GM21529 (cell line): Measurements from ENCODE around the gene CXCR6.

Source experiments
- ATAC-seq: cut with Tn5 transposase; IDR thresholded peaks from one replicate; pipeline ENCODE4 v1.9.1; 2021; ENCODE audit not compliant: unreplicated experiment

The CXCR6 gene

DNA sequence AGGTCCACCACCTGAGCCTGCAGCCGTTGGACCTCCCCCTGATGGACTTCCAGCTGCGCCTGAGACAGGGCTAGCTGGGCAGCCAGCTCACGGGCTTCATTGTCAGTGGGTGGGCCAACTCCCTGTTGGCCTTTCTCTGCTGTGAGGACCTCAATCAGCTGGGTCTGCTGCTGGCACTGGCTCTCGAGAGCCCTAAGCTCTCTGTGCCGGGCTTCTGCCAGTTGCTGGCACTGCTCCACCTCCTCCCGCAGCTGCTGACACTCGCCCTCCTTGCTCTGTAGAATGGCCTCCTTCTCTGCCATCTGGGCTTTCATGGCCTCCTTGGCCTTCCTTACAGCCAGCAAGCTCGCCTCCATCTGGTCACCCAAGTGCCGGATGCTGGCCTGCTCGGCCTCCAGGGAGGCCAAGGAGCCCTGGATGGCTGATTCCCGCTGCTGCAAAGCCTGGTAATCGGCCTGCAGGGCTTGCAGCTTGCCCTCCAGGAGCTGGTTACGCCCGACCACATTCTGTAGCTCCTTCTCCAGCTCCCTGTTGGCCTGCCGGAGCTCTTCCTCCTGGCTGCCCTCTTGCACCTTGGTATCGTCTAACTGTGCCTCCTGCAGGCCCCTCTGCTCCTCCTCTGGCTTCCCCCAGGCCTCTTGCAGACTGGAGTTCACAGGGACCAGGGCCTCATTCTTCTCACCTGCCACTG is 23.8 kb downstream of the CXCR6 start:
- ATAC-seq: no peak

DNA sequence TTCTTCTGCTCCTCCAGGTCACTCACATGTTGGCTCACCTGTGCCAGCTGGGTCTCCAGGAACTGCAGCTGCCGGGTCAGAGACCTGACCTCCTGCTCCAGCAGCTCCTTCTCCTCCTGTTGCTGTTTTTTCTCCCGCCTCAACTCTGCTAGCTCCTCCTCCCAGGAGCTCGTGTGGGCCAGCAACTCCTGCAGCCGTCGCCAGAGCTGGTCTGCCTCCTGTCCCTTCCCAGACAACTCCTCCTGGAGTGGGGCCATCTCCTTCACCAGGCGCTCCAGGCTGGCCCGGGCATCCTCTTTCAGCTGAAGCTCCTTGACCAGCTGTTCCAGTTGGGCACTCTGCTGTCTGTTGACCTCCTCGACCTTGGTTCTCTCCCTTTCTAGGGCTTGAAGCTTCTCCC is 24.5 kb downstream of the CXCR6 start:
- no peak for ATAC-seq

DNA sequence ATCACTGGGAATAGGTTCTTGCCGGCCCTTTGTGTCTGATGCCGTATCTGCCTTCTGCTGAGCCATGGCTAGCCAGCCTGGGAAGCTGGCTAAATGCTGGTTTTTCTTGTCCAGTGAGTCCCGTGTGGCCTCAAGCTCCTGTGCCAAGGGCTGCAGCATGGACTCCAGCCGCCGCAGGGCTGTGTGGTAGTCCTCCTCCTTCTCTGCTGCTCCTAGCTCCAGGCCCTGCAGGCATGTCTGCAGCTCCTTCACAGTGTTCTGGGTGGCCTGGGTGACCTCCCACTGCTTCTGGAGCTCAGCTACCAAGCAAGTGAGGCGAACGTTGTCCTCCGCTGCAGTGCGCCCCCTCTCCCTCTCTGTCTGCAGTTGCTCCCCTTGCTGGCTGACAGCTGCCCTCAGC is 24.9 kb downstream of the CXCR6 start:
- no peak for ATAC-seq

DNA sequence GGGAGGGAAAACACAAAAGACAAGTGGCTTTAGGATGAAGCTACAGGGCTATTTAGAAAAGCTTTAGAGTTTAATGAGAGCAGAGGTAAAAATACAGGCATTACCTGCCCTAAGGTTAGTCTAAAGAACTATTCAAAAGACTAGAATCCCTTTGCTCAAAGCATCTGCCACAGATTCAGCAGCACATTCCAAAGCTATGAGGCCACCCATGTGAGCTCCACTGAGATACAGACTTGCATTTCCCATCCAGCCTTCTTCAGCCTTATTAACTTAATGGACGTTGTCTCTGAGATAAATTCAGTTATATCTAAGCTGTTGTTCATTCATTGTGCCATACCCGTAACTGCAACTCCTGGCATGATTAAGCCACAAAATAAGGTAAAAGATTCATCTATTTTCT is 25.4 kb downstream of the CXCR6 start:
- no peak for ATAC-seq

DNA sequence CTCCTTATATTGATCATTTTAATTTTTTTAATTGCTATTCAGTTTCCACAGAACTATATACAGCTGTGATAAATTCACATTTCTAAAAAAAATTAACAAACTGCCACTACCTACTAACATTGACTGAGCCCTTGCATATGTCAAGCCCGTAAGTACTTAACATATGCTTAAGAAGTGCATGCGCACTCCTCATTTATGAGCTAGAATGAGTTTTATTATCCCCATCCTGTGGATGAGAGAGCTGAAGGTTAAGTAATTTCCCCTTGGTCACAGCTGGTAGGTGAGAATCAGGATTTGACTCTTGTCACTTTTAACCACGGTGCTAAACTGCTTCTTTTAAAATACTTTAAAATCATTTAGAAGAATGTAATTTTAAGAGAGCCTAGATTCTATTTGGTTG is 25.9 kb downstream of the CXCR6 start:
- no peak for ATAC-seq

DNA sequence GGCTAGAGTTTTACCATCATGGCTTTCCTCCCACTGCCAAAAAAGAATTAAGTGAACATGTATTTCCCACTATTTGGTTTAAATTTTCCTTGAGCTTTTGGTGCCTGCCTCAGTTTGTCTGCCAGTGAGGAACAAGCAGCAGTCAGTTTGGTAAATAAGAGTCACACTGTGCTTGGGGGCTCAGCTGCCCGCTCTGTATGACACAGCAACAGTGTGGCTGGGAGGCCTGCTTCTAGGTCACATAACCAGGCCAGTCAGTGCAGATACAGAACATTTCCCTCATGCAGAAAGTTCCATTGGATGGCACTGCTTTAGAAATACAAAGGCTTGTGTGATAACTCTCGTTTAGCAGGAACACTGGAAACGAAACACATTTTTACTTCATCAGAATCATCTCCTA is 26.7 kb downstream of the CXCR6 start:
- no peak for ATAC-seq

DNA sequence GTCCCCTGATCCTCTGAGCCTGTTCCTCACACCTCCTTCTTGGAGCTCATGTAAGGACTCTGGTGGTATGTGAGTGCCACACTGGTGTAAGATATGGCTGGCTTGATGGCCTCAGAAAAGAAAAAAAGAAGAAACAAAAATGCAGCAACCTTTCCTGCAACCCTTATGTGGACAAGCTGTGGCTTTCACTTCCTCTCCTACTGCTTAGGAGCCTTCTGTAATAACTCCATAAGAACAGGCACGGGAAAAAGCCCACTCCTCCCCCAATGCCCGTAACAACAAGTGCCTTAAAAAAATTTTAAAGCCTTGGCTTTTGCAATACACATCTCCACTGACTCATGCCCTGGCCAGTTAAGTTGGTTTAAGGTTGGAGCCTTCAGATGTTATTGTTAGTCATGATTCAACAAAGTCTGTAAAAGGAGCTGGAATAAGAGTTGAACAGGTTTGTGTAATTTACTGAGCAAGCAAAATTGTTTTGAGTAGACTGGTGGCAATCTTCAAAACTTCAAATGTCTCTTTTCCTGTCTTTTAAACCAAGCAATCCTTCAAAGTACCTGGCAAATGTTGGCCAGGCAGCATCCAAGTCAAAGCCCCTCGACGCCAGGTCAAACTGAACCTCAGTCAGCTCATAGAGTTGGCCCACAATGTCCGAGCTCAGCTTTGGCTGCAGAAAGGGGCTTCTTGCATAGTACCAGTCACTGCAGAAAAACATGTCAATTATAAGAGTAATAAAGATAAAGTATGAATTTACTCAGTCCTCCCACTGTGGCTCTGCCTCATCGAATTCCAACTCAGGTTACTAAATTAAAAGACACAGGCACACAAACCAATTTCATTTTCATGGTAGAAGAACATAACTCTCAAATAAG is 29.5 kb downstream of the CXCR6 start:
- peak; percentile 61 for ATAC-seq

DNA sequence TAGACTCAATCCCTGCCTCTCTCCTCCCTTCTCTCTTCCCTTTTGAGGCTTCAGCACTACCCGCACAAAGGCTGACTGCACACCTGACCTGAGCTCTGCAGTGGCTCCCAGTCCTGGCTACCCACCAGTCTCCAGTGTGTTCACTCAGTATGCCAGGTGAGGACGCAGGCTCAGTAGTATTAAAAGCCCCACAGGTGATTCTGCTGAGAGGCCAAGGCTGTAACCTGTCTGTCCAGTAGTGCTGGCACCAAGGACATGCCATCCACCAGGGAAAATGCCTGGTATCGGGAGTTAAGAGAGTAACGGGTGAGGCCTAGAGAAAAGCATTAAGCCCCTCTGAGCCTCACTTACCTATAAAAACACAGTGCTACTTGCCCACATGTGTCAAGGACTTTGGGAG is 31.4 kb downstream of the CXCR6 start:
- no peak for ATAC-seq

DNA sequence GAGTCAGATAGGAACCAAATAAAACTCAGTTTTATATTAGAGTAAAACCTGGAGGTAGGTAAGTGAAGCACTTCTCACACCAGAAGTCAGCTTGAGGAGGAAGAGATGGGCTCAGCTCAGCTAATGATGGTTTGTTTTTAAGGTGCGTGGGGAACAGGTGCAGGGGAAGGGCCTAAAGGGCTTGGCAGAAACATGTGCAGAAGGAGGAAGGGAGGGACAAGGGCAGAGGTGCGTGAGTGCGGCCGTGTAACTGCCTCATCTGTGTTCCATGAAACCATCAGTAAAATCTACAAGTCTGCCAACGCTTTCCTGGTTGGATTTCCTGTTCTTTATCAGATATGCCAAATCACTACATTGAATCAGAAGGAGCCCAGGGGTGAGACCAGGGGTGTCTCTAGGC is 32.4 kb downstream of the CXCR6 start:
- ATAC-seq: no peak

DNA sequence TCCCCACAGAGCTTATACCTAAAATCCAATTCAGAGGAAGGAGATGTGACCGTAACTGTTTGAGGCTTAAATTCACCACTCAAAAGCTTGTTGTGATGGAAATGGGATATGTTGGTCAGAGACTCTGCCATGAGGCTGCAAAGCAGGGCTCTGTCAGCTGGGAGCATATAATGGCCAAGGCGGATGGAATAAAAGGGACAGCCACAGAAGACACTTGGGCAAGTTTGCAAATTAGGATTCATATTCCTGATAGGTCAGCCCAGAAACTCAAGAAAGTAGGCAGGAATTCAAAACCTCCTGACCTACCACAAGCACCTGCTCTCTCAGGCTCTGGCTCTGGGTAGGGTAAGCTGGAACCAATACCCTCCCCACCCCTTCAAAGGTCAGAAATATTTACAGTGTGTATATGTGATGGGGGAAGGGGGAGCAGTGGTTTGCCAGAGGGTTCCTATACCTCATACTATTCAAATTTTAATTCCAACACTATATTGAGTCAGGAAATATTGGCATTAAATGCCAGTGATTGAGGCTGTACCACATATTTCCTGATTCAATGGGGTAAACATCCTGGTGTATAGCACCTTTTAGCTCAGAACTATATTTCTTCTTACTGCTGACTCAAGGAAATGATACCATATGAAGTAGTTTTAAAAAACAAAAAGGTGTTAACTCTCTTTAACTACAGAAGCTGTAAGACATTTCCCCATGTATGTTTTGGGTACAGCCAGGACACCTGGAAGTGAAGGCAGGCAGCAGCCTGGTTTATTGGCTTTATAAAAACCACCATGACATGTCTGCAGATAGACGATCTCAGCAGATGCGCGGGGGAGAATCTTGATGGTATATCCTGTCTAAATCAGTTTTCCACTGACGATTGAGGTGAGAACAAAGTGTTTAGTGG is 33.2 kb downstream of the CXCR6 start:
- ATAC-seq: no peak

DNA sequence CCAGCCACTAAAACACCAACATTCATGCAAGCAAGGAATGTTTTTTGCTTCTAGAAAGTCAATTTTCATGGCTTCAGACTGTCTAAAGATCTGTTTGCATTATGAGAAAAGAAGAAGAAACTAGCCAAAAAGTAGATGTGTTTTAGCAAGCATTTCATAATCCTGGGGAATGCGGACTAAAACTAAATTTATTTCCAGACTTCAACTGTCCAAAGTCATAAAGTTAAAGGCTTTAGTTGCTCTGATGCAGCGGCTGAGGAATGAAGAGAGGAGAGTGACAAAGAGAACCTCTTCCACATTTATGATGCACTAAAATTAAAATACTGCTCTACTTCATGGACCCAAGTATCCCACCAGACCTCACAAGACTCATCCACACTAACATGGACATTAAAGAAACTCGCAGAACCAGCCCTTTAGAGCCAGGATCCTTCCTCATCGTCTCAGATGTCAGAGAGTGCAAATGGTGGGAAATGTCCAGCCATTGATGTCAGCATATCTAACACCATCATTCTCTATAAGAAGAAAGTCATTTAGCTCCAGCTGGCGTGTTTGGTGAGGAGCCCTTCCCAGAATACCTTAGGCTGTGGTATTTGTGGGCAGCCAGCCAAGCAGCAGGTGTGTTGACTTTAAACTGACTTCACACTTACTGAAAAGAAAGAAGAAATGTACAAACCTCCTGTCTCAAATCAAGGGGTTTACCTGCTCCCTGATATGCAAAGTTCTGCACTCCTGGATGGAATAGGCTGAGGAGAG is 34.9 kb downstream of the CXCR6 start:
- ATAC-seq: no peak

DNA sequence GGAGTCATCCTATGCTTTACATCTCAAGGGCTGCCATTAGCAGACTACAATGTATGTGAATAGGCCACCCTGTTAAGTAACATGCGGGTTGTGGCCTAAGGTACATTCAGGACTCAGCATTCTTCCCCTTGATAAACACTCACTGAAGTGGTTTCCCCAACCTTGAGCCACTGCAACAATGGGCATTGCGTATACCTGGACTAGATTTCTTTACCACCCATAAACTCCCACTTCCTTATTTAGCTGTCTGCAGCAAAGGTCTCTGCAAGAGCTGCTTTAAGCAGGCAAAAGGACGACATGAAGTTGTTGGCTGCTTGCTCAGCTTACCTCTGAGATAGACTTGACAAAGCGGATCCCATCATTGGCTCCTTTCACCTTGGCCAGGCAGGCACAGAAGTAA is 36.1 kb downstream of the CXCR6 start:
- ATAC-seq: no peak

DNA sequence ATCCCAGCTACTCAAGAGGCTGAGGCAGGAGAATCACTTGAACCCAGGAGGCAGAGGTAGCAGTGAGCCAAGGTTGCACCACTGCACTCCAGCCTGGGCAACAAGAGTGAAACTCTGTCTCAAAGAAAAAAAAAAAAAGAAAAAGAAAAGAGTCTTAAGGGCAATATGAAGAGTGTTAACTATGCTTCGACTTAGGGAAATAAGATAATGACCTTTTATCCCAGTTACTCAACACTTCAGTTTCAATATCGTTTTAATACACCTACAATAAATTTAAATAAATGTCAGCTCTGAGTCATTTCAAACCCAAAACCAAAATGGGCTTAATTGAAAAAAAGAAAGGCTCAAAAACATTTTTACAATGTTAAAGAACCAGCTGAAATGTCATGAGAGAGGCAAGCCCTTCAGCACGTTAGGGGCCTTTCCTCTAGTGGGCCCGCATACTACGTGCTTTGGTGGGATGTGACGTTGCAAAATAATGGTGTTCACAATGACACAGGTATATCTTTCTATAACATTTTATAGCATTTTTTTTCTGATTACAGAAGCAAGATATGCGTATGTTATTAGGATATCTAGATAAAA is 37.1 kb downstream of the CXCR6 start:
- ATAC-seq: no peak

DNA sequence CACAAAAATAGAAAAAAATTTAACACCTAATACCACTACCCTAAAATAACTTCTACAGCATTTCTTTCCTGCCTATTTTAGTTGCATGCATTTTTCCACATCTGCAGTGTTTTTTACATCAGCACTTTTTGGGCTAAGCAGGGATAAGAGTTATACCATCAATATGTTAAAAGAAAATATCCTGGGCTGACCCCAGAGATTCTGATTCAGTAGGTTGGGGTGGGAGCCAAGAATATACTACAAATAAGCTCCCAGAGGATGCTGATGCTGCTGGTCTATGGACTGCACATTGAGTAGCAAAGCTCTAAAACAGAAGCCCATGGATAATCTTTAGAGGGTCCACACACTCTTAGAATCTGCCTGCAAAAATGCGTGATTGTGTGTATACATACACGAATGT is 37.6 kb downstream of the CXCR6 start:
- no peak for ATAC-seq

DNA sequence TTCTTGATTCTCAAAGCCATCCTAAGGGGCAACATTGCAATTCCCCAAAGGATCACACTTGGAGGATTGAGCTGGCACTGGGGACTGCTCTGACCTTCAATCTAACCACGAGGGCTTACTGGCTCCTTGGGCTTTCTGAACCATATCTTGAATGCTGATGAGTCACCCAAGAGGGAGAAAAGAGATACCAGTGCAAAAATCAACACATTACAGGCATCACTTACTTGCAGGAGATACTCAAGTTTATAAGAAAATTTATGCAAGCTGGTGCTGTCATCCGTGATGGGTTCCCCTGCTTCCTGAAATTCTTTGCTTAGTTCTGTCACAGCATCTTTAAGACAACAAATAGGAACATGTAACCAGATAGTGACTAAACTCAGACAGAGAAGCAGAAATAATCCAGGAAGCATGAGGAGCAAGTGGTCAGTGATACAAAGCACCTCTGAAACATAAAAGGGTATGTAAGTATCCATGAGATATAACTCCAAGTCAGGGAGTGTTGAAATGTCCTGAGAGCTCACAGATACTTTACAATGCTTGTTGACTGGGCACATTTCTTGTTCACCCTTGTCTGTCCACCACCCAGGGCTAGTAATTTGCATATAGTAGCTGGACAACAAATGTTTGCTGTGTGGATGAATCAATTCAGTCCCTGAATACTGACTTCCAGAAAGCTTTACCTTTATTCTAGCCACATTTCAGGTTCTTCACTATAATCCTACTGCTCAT is 38.2 kb downstream of the CXCR6 start:
- ATAC-seq: no peak

DNA sequence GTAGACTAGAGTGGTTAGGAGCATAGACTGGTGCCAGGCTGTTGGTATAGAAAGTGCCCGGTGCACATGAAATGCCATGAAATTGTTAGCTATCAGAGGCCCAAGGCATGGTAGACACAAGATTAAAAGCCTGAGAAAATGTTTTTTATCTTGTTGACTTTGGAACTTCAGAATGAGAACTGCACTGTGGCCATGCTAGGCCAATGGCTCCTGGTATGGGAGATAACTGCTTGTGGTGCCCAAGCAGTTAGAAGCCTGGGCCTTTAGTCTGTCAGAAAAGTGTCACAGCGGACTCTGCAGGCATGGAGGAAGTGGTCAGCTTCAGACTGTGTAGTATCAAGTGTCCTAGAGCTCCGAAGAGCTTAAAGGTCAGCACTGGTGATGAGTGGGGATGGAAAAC is 40.5 kb downstream of the CXCR6 start:
- no peak for ATAC-seq

DNA sequence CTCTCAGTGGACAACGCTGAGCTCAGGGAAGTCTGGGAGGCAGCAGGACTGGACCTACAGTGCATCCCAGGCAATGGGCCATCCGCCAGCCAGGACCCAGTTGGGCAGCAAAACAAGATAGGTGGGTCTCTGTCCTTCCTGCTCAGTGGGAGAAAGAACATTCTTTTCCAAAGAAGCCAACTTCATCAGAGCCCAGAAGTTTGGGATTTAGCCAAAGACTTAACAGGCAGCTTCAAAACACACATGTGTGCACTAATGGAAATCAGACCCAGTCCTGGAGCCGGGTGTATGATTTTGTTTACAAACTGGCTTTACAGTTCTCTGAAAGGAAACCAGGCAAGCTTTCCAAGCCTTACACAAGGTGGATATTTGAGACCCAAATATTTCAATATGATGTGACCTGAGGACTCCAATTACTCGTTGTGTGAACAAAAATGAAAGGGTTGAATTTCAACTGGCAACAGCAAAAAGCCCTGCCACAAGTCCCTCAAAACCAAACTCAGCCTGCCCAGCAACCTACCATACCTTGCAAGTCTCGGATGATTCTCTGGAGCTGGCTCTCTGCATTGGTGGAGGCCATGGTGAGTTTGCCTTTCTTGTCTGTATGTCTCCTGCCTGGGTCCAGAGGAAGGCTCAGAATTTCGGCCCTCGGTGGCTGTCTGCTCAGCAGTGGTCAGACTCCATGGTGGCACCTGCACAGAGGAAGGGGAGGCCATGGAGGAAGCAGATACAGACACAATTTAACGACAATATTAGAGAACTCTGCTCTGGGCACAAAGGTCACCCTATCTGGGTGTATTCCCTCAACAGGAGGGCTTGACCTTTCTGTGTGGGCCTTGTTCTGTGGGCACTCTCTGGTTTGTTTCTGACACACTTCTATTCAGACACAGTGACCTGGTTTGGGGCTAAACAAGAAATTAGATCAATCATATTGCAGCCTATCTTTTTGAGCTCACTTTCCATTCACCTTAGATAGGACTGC is 41.4 kb downstream of the CXCR6 start:
- no peak for ATAC-seq

DNA sequence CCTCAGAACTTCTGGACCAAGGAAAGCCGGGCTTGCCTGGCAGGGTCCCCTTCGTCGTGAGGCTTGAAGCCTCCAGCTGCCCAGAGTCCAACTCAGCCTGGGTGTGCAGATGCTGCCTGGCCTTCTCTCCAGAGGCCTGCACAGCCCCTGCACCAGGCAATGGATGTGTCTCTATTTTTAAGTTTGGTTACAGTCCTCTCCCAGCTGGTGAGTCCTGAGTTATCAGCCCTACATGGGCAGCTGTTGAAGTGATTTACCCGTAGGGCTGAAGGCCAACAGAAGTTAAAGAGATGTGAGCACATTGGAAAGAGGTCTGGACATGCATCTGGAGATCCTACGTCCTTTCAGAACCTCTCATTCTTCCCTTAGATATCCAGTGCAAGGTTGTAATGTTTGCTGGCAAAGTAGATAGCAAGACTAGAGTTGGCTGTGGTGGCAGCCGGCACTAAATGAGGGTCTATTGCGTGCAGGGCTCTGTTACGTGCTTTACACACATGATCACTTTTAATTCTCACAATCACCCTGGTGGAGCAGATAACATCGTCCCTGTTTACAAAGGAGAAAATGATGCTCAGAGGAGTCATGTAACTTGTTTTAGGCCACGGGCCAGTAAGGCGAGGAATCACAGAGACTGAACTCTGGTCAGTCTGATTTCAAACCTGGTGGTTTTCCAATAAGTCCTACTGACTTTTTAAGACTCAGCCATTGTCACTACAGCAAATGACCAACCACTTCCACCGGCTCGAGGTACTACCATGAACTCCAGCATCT is 42.5 kb downstream of the CXCR6 start:
- ATAC-seq: no peak
